Endothelial cell (in vitro differentiated cells): ENCODE results near the gene TM6SF1. TPM values are rescaled to one million over a fixed set of nuclear protein-coding genes. Genes with fewer than 3 reads are reported as not detected.
A peak's percentile ranks its signal among the peaks of the same experiment; 100 is the strongest.

Source experiments
- DNase-seq: peaks from one replicate; pipeline ENCODE4 v3.0.0; 2021; ENCODE audit warnings: low spot score
- H3K27ac Mint-ChIP-seq: one replicate; pipeline ENCODE4 v1.8.0; 2021; ENCODE audit warnings: mixed read lengths, inconsistent platforms; ENCODE audit not compliant: unreplicated experiment
- H3K27me3 Mint-ChIP-seq: one replicate; pipeline ENCODE4 v1.8.0; 2021; ENCODE audit warnings: mild to moderate bottlenecking, moderate library complexity, mixed read lengths, inconsistent platforms; ENCODE audit not compliant: unreplicated experiment
- H3K36me3 Mint-ChIP-seq: one replicate; pipeline ENCODE4 v1.8.0; 2021; ENCODE audit warnings: mild to moderate bottlenecking, low read depth, mixed read lengths, inconsistent platforms; ENCODE audit not compliant: unreplicated experiment
- H3K4me1 Mint-ChIP-seq: one replicate; pipeline ENCODE4 v1.8.0; 2021; ENCODE audit warnings: mild to moderate bottlenecking, mixed read lengths, inconsistent platforms; ENCODE audit not compliant: unreplicated experiment
- H3K4me3 Mint-ChIP-seq: one replicate; pipeline ENCODE4 v1.8.0; 2021; ENCODE audit warnings: mild to moderate bottlenecking, mixed read lengths, inconsistent platforms; ENCODE audit not compliant: unreplicated experiment
- H3K9me3 Mint-ChIP-seq: one replicate; pipeline ENCODE4 v1.8.0; 2021; ENCODE audit warnings: mixed read lengths, inconsistent platforms; ENCODE audit not compliant: unreplicated experiment
- CTCF ChIP-seq: fragments of 200-600 bp; sonication (generic); IDR thresholded peaks from one replicate; pipeline ENCODE4 v1.5.0; 2021; ENCODE audit warnings: antibody characterized with exemption; ENCODE audit not compliant: unreplicated experiment
- long read RNA-seq: library from polyadenylated mRNA; unstranded; transcript quantifications from one replicate; pipeline ENCODE4 v2.0.0, GENCODE V29; 2020; ENCODE audit not compliant: unreplicated experiment
- total RNA-seq: library from RNA; stranded (reverse); fragmentation: NEBNext Ultra II Directional; extraction: Animal tissue kit (Norgen Biotek cat#: 25700); gene quantifications from one replicate; pipeline ENCODE4 v1.2.1, GENCODE V29; 2021; ENCODE audit not compliant: unreplicated experiment

Gene TM6SF1
- 6.0 TPM for total RNA-seq
- long read RNA-seq, partial matches to known transcripts: 1 of 2 reads
- long read RNA-seq, other reads (novel, unspliced or antisense): 1 of 2 reads

GRCh38 chr15:83106994-83107840 lies at the start of gene TM6SF1:
TM6SF1 (plus strand) TSS chr15:83107645; CDS start chr15:83107681, 36 bp downstream.
- peaks cover 40% of the 10 kb centered on the region for H3K4me1 Mint-ChIP-seq
- H3K27me3 Mint-ChIP-seq: peaks cover 25% of the 10 kb centered on the region
- DNase-seq: peak; percentile 42
- H3K27ac Mint-ChIP-seq: peak within 1 kb of the TSS; percentile 78
- TF ChIP-seq CTCF: no peak
- peaks cover 20% of the 10 kb centered on the region for H3K36me3 Mint-ChIP-seq
- peak within 1 kb of the TSS; percentile 86 for H3K4me3 Mint-ChIP-seq
- H3K9me3 Mint-ChIP-seq: no peaks in the 10 kb centered on the region

- no peak overlapping the region for H3K27ac Mint-ChIP-seq
- no peak for TF ChIP-seq CTCF
Observed at GRCh38 chr15:83057696-83058376, 49.6 kb upstream of the TM6SF1 start.

GRCh38 chr15:83061680-83062079 lies 45.8 kb upstream of the TM6SF1 start:
- no peaks in the 10 kb centered on the region for H3K36me3 Mint-ChIP-seq
- H3K27ac Mint-ChIP-seq: no peak overlapping the region

More at GRCh38 chr15:83057696-83058376, 49.6 kb upstream of the TM6SF1 start:
- H3K4me3 Mint-ChIP-seq: no peak overlapping the region
- no peaks in the 10 kb centered on the region for H3K9me3 Mint-ChIP-seq
- H3K27me3 Mint-ChIP-seq: no peaks in the 10 kb centered on the region
- no peak for DNase-seq
- peaks cover 10% of the 10 kb centered on the region for H3K36me3 Mint-ChIP-seq
- peaks cover 13% of the 10 kb centered on the region for H3K4me1 Mint-ChIP-seq

DNA sequence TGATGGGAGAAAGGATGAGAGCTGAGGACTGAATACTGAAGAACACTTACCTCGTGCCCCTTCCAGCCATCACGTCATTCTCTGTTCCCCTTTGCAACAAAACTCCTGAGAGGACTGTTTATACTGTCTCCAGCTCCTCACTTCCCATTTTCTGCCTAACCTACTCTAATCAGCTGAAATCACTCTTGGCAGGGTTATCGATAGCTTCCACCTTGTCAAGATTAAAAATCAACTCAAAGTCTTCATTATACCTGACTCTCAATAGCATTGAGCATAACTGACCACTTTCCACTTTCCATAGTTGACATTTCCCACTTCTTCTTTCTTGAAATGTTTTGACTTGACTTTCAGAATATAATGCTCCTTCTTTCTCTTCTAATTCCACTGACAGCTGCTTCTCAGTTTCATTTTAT lies 44.7 kb upstream of the TM6SF1 start:
- Mint-ChIP-seq H3K27me3 (no peaks in the 10 kb centered on the region), H3K9me3 (no peaks in the 10 kb centered on the region), H3K36me3 (no peaks in the 10 kb centered on the region), H3K27ac (no peak overlapping the region), H3K4me1 (peaks cover 4% of the 10 kb centered on the region), H3K4me3 (no peak overlapping the region)
- no peak for DNase-seq
- TF ChIP-seq CTCF: no peak

More at GRCh38 chr15:83061680-83062079, 45.8 kb upstream of the TM6SF1 start:
- Mint-ChIP-seq H3K4me3 (no peak overlapping the region), H3K4me1 (peaks cover 13% of the 10 kb centered on the region), H3K9me3 (no peaks in the 10 kb centered on the region), H3K27me3 (no peaks in the 10 kb centered on the region)
- DNase-seq: no peak
- no peak for TF ChIP-seq CTCF
